K562 (cell line): ENCODE results near the gene TRIM27. TPM values are rescaled to one million over a fixed set of nuclear protein-coding genes. Genes with fewer than 3 reads are reported as not detected.

Experiments
- ATF7 ChIP-seq: fragments of 450-650 bp; IDR thresholded peaks from 2 replicates; pipeline ENCODE4 v1.7.1; 2014; ENCODE audit warnings: mild to moderate bottlenecking, moderate library complexity
- CCNT2 ChIP-seq: IDR thresholded peaks from 2 replicates; pipeline ENCODE4 v1.6.1; 2011; ENCODE audit warnings: borderline replicate concordance, low read depth, mild to moderate bottlenecking, moderate library complexity, mixed read lengths, low read length; ENCODE audit not compliant: insufficient read length; ENCODE audit errors: extremely low read depth
- FOXJ2 ChIP-seq: fragments of 200-800 bp; sonication (Bioruptor generic); IDR thresholded peaks from 2 replicates; pipeline ENCODE4 v1.6.1; 2016; ENCODE audit warnings: missing genetic modification characterization, missing compliant biosample characterization
- FOXK2 ChIP-seq, 2 experiments: fragments of 450-650 bp; IDR thresholded peaks in 1 of 2; conservative IDR thresholded peaks in 1 of 2; 2 replicates each; pipeline ENCODE4 v1.6.1; 2016; ENCODE audit warnings: low read depth in 2 of 2, mild to moderate bottlenecking in 1 of 2
- JUND ChIP-seq, 2 experiments: IDR thresholded peaks; 2 replicates in 1 of 2; 3 replicates in 1 of 2; pipeline ENCODE4 v1.6.1; 2011; ENCODE audit warnings: borderline replicate concordance in 2 of 2, low read depth in 2 of 2, low read length in 2 of 2, improper control_type of control experiment in 1 of 2, missing biosample characterization in 1 of 2, missing genetic modification characterization in 1 of 2, missing genetic modification reagents in 1 of 2
- NR3C1 ChIP-seq: sonication (generic); formaldehyde crosslinking; IDR thresholded peaks from 2 replicates; pipeline ENCODE4 v1.8.1; 2022; ENCODE audit warnings: missing genetic modification reagents
- POLR3G ChIP-seq: IDR thresholded peaks from 2 replicates; pipeline ENCODE4 v1.6.1; 2011; ENCODE audit not compliant: insufficient read length, insufficient replicate concordance; ENCODE audit errors: extremely low read depth
- PRMT5 ChIP-seq: sonication (generic); formaldehyde crosslinking; IDR thresholded peaks from 2 replicates; pipeline ENCODE4 v1.5.0; 2020; ENCODE audit warnings: missing genetic modification reagents
- PURB ChIP-seq: sonication (generic); formaldehyde crosslinking; IDR thresholded peaks from 2 replicates; pipeline ENCODE4 v1.9.0; 2021; ENCODE audit warnings: low read depth, mild to moderate bottlenecking, missing genetic modification reagents
- RAD51 ChIP-seq: fragments of 450-650 bp; IDR thresholded peaks from 2 replicates; pipeline ENCODE4 v1.7.1; 2016; ENCODE audit warnings: low read depth, mild to moderate bottlenecking, borderline replicate concordance
- RBM34 ChIP-seq: fragments of 200-400 bp; formaldehyde crosslinking; IDR thresholded peaks from 2 replicates; pipeline ENCODE4 v1.6.1; 2018; ENCODE audit warnings: low read length, borderline replicate concordance; ENCODE audit not compliant: insufficient read depth
- SNRNP70 ChIP-seq: fragments of 200-400 bp; formaldehyde crosslinking; optimal IDR thresholded peaks from 2 replicates; pipeline ENCODE3; 2017; ENCODE audit warnings: low read depth, low read length
- SRSF7 ChIP-seq: fragments of 200-400 bp; formaldehyde crosslinking; optimal IDR thresholded peaks from 2 replicates; pipeline ENCODE3; 2017; ENCODE audit warnings: mild to moderate bottlenecking, low read depth, low read length
- SUPT5H ChIP-seq: fragments of 450-650 bp; IDR thresholded peaks from 2 replicates; pipeline ENCODE4 v1.6.1; 2016
- TAL1 ChIP-seq: fragments of 450-650 bp; IDR thresholded peaks from 2 replicates; pipeline ENCODE4 v1.6.1; 2016; ENCODE audit warnings: mild to moderate bottlenecking
- TEAD2 ChIP-seq: fragments of 450-650 bp; IDR thresholded peaks from 2 replicates; pipeline ENCODE4 v1.6.1; 2016; ENCODE audit warnings: missing genetic modification characterization, control low read depth, missing compliant biosample characterization
- YY1 ChIP-seq, 3 experiments: IDR thresholded peaks; 2 replicates each; pipeline ENCODE4 v1.6.1; 2011; ENCODE audit warnings: low read length in 2 of 3, mild to moderate bottlenecking in 2 of 3, moderate library complexity in 2 of 3, borderline replicate concordance in 1 of 3, control low read depth in 1 of 3, low read depth in 1 of 3; ENCODE audit not compliant: insufficient read depth in 3 of 3, insufficient replicate concordance in 2 of 3, control insufficient read depth in 1 of 3, insufficient read length in 1 of 3; ENCODE audit errors: extremely low read depth in 1 of 3
- ZNF146 ChIP-seq: IDR thresholded peaks from one replicate; pipeline ENCODE4 v1.6.1; 2018; ENCODE audit warnings: missing compliant biosample characterization; ENCODE audit not compliant: unreplicated experiment
- ZNF197 ChIP-seq: fragments of 200-800 bp; sonication (Bioruptor generic); IDR thresholded peaks from 2 replicates; pipeline ENCODE4 v1.6.1; 2016; ENCODE audit warnings: low read depth, missing genetic modification characterization, missing compliant biosample characterization
- ZNF274 ChIP-seq: IDR thresholded peaks from 2 replicates; pipeline ENCODE4 v1.6.1; 2011; ENCODE audit warnings: low read depth, mild to moderate bottlenecking, low read length, moderate library complexity, borderline replicate concordance
- ZNF347 ChIP-seq: fragments of 450-650 bp; formaldehyde crosslinking; IDR thresholded peaks from 2 replicates; pipeline ENCODE4 v1.4.0; 2020; ENCODE audit warnings: low read depth, mild to moderate bottlenecking, moderate library complexity
- ZNF408 ChIP-seq: fragments of 250-450 bp; sonication (Bioruptor Pico); IDR thresholded peaks from 2 replicates; pipeline ENCODE4 v1.4.0; 2020; ENCODE audit warnings: low read depth, mild to moderate bottlenecking, moderate library complexity
- ZNF431 ChIP-seq: sonication (generic); formaldehyde crosslinking; IDR thresholded peaks from 2 replicates; pipeline ENCODE4 v1.8.0; 2022; ENCODE audit warnings: mild to moderate bottlenecking, missing genetic modification reagents
- ZNF785 ChIP-seq: fragments of 250-450 bp; sonication (Bioruptor Pico); IDR thresholded peaks from 2 replicates; pipeline ENCODE4 v1.4.0; 2020; ENCODE audit warnings: mild to moderate bottlenecking
- polyA plus RNA-seq, 8 experiments: library from polyadenylated mRNA; depleted of rRNA in 4 of 8; stranded (reverse) in 5 of 8; unstranded in 3 of 8; fragments of >200 nt; fragmentation: Nextera tagmentation in 2 of 8; fragmentation: Illumina TruSeq in 1 of 8; extraction: Ambion mirVana in 2 of 8; extraction: Trizol in 1 of 8; gene quantifications; 2 replicates each; pipeline versions ENCODE4 v1.2.1 to v1.2.3, GENCODE V29; 2011 to 2014; ENCODE audit warnings: inconsistent platforms in 1 of 8, missing spikeins in 1 of 8
- total RNA-seq, 7 experiments: library from RNA; depleted of rRNA in 6 of 7; stranded (reverse); fragments of >200 nt in 6 of 7; fragmentation: Illumina TruSeq in 2 of 7; extraction: Trizol in 2 of 7; gene quantifications; 2 replicates each; pipeline versions ENCODE4 v1.2.1 to v1.2.3, GENCODE V29; 2011 to 2021; ENCODE audit warnings: low replicate concordance in 1 of 7
- TF ChIP-seq, protein P1 (sequence below): fragments of 450-650 bp; formaldehyde crosslinking; IDR thresholded peaks from 2 replicates; pipeline ENCODE4 v1.4.0; 2020; ENCODE audit warnings: mild to moderate bottlenecking, mixed read lengths
- TF ChIP-seq, protein P2 (sequence below): sonication (generic); formaldehyde crosslinking; IDR thresholded peaks from 2 replicates; pipeline ENCODE4 v1.8.0; 2022; ENCODE audit warnings: mild to moderate bottlenecking, missing genetic modification reagents

TRIM27 gene
- total and polyA plus RNA-seq, 9 of the 15 experiments (the other 6 are each of a cell fraction or from before 2014, with no cell fraction given) = 37.7 to 235 (median 122) TPM

DNA sequence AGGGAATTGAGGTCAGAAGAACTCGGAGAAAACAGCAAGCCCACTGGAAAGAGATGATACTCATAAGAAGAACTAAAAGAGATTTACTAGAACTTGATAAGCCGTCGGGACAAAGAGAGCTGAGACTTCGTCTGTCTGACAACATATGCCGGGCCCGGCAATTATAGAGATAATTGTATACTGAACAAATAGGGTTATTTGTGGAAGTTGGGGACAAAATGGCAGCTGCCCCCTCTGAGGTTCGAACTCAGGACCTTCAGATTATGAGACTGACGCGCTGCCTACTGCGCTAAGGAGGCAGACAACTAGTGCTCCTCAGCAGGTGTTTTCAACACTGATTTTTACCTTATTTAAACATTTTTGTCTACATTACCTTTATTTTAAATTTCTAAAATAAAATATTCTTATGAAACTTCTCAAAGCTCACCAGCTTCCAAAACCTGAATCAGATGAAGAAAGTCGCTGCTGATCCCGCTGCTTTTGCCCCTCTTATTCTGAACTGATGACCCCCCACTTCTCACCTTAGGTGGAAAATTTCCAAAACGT is 29.3 kb upstream of the TRIM27 start (continued):
- no peak for TF ChIP-seq ZNF431 (CRISPR knock-in tag)
- 0 out of 2 replicates have a peak, but pooled peaks have one; percentile 3 for TF ChIP-seq TAL1
- peak; percentile 60; the same call in 1 of the 2 replicates for TF ChIP-seq JUND (IDR thresholded peaks at IDR 0.05; ENCODE audit: borderline replicate concordance, low read depth, low read length)
- TF ChIP-seq JUND (tag; IDR thresholded peaks at IDR 0.05; ENCODE audit: borderline replicate concordance, low read depth, low read length) = peak; percentile 27; the same call in 1 of the 3 replicates
- TF ChIP-seq RAD51 = no peak
- TF ChIP-seq ATF7 = peak; percentile 67; the same call in 1 of the 2 replicates
- no peak for TF ChIP-seq FOXJ2 (tag)
- no peak for TF ChIP-seq ZNF347
- TF ChIP-seq SRSF7 = no peak
- no peak for TF ChIP-seq RBM34
- TF ChIP-seq CCNT2 = no peak
- no peak for TF ChIP-seq ZNF785 (CRISPR knock-in tag)
- TF ChIP-seq SUPT5H = no peak
- peak; percentile 26 to 90 (median 86) for TF ChIP-seq YY1 (IDR thresholded peaks at IDR 0.05; ENCODE audit: borderline replicate concordance in 1 of 3, control insufficient read depth in 1 of 3, extremely low read depth in 1 of 3, insufficient read depth in 3 of 3, insufficient read length in 1 of 3, insufficient replicate concordance in 2 of 3, low read depth in 1 of 3, low read length in 2 of 3)
- TF ChIP-seq FOXK2 (conservative IDR thresholded peaks at IDR 0.05 in 1 of 2, IDR thresholded peaks at IDR 0.05 in 1 of 2; ENCODE audit: low read depth in 2 of 2) = peak in 1 of 2 experiments; percentile 83; a peak in 2 of 4 replicates
- TF ChIP-seq TEAD2 (tag) = no peak
- TF ChIP-seq PURB (CRISPR knock-in tag) = no peak
- TF ChIP-seq POLR3G = peak; percentile 61
- TF ChIP-seq, protein P1, sequence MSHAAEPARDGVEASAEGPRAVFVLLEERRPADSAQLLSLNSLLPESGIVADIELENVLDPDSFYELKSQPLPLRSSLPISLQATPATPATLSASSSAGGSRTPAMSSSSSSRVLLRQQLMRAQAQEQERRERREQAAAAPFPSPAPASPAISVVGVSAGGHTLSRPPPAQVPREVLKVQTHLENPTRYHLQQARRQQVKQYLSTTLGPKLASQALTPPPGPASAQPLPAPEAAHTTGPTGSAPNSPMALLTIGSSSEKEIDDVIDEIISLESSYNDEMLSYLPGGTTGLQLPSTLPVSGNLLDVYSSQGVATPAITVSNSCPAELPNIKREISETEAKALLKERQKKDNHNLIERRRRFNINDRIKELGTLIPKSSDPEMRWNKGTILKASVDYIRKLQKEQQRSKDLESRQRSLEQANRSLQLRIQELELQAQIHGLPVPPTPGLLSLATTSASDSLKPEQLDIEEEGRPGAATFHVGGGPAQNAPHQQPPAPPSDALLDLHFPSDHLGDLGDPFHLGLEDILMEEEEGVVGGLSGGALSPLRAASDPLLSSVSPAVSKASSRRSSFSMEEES (CRISPR knock-in tag) = no peak
- TF ChIP-seq PRMT5 (CRISPR knock-in tag) = no peak
- no peak for TF ChIP-seq NR3C1 (CRISPR knock-in tag)
- TF ChIP-seq SNRNP70 = no peak
- TF ChIP-seq ZNF146 (CRISPR knock-in tag) = no peak
- TF ChIP-seq ZNF274 = peak; percentile 64; the same call in 1 of the 2 replicates
- 0 out of 2 replicates have a peak, but pooled peaks have one; percentile 29 for TF ChIP-seq ZNF197 (CRISPR knock-in tag)
- TF ChIP-seq, protein P2, sequence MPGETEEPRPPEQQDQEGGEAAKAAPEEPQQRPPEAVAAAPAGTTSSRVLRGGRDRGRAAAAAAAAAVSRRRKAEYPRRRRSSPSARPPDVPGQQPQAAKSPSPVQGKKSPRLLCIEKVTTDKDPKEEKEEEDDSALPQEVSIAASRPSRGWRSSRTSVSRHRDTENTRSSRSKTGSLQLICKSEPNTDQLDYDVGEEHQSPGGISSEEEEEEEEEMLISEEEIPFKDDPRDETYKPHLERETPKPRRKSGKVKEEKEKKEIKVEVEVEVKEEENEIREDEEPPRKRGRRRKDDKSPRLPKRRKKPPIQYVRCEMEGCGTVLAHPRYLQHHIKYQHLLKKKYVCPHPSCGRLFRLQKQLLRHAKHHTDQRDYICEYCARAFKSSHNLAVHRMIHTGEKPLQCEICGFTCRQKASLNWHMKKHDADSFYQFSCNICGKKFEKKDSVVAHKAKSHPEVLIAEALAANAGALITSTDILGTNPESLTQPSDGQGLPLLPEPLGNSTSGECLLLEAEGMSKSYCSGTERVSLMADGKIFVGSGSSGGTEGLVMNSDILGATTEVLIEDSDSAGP (CRISPR knock-in tag) = no peak
- TF ChIP-seq ZNF408 (CRISPR knock-in tag) = no peak
